NOMO-1 (cell line): ENCODE results near the gene TUBA8.
A peak's percentile ranks its signal among the peaks of the same experiment; 100 is the strongest.
"Not testable (repeated sequence)": the region's sequence is repeated elsewhere in the genome, so short reads cannot be mapped to it uniquely, and the experiment has no call there.

Source experiments
- DNase-seq, 2 experiments: peaks; one replicate each; lab custom pipeline; 2025; ENCODE audit not compliant: unreplicated experiment in 2 of 2; lab: John Stamatoyannopoulos, UW

The TUBA8 gene

DNA sequence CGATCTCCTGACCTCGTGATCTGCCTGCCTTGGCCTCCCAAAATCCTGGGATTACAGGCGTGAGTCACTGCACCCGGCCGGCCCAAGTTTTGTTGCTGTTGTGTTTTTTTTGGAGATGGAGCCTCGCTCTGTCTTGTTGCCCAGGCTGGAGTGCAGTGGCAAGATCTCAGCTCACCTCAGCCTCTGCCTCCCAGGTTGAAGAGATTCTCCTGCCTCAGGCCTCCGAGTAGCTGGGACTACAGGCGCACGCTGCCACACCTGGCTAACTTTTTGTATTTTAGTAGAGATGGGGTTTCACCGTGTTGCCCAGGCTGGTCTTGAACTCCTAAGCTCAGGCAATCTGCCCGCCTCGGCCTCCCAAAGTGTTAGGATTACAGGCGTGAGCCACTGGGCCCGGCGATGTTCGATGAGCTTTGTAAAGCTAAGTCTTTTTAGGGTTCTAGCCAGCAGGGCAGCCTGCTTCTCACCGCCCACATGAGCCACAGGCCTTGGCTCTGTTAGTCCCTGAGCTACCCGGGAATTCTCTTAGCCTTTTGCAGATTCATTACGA is 12.9 kb downstream of the TUBA8 start:
- not testable (repeated sequence) for DNase-seq

DNA sequence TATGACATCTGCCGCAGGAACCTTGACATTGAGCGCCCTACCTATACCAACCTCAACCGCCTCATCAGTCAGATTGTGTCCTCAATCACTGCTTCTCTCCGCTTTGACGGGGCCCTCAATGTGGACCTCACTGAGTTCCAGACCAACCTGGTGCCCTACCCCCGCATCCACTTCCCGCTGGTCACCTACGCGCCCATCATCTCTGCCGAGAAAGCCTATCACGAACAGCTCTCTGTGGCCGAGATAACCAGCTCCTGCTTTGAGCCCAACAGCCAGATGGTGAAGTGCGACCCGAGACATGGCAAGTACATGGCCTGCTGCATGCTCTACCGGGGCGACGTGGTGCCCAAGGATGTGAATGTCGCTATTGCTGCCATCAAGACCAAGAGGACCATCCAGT is 16.0 kb downstream of the TUBA8 start:
- DNase-seq, result no peak

DNA sequence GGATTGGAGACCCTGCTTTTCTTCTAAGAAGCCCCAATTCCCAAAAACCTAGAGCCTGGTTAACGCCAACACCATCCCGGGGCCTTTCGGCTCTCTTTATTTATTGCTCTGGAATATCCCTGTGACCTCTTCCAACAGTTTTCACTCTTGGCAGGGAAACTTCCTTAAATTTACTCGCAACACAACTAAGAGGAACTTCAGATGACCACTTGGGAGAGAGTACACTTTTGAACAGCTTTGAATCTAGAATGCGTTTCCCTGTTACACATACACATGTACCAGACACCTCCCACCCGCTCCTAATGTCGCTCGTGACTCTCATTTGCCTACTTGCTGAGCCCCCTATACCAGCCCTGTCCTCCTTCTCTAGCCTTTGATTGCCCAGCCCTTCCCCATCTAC is 19.4 kb downstream of the TUBA8 start:
- no peak for DNase-seq

DNA sequence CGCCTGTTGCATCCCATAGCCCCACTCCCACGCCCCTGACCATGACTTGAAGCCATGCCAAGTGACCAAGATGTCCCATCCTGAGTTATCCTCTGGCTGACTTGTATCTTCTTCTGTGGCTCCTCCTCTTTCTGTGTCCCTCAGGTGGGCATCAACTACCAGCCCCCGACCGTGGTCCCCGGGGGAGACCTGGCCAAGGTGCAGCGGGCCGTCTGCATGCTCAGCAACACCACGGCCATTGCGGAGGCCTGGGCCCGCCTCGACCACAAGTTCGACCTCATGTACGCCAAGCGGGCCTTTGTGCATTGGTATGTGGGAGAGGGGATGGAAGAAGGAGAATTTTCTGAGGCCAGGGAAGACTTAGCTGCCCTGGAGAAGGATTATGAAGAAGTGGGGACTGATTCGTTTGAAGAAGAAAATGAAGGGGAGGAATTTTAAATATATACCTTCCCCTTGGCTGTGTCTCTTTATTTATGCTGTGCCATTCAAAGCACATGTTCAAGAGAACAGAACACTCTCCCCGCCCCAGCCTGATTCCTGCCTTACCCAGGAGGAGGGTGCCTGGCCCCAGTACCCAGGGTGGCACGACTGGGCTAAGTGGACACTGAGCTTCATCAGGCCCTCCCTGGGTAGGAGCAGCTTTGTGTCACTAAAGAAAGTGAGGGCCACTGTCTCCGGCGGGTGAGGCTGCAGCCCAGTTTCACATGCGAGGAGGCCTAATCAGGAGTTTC is 20.3 kb downstream of the TUBA8 start:
- DNase-seq, result no peak

DNA sequence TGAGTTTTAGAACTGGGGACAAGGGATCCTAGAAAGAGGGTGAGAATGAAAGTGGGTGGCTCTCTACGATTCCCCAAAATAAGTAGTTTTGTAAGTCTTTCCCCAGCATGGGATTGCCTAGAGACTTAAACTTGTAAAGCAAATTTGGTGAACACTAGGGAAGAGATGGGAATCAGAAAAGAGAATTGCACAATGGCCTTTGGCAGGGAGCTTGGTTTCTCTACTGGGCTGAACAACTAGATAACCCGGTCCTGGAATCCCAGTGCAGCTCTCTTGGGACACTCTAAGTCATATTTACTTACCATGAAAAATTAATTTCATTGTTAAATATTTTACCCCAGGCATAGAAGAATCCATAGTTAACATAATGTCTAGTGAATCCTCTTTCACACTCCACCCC is 22.8 kb downstream of the TUBA8 start:
- DNase-seq, result no peak

DNA sequence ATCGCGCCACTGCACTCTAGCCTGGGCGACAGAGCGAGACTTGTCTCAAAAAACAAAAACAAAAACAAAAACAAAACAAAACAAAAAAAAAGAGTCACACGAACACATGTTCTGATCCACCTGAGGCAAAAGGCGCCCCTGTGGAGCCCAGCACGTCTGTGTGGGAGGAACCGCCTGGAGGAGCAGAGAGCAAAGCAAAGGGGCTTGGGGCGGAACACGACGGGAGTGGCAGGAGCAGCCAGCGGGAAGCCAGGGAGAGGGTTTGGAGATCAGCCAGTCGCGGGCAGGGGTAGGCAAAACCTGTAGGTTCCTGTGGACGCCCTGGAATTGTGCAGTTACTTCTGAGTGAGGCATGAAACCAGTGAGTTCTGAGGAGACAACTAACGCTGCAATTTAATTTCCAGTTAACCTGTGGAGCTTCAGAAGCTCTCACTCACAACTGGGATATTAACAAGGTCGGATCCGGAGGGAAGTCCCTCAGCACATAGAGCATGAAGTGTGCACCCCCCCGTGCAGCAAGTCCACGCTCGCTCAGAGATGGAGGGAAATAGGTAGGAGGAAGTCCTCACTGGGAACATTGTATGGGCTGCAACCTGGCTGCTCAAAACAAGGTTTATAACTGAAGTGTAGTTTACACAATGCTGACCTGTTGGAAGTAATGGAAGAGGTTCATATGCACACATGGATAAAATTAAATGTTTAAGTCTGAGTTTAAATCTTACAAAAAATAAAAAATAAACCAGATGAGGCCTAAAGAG is 26.1 kb downstream of the TUBA8 start:
- DNase-seq, result no peak

DNA sequence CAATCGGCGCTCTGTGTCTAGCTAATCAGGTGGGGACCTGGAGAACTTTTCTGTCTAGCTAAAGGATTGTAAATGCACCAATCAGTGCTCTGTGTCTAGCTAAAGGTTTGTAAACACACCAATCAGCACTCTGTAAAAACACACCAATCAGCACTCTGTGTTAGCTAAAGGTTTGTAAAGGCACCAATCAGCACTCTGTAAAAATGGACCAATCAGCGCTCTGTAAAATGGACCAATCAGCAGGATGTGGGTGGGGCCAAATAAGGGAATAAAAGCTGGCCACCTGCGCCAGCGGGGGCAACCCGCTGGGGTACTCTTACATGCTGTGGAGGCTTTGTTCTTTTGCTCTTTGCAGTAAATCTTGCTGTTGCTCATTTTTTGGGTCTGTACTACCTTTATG is 30.4 kb downstream of the TUBA8 start:
- not testable (repeated sequence) for DNase-seq

DNA sequence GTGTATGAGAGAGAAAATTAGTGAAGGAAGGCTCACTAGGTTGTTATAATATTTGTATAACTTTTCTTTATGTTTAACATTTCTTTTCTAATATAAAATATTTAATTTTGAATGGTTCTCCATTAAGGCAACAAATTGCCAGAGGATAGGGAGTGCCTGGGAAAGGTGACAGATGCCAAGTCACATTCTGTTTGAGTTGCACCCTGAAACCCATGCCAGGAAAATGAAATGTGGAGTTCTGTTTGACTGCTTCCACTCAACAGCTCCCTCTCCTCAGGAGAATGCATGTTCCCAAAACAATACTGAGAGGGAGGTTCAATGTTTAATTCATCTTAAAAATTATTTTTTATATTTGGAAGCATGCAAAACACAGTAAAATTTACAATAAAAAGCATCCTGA is 33.5 kb downstream of the TUBA8 start:
- no peak for DNase-seq

DNA sequence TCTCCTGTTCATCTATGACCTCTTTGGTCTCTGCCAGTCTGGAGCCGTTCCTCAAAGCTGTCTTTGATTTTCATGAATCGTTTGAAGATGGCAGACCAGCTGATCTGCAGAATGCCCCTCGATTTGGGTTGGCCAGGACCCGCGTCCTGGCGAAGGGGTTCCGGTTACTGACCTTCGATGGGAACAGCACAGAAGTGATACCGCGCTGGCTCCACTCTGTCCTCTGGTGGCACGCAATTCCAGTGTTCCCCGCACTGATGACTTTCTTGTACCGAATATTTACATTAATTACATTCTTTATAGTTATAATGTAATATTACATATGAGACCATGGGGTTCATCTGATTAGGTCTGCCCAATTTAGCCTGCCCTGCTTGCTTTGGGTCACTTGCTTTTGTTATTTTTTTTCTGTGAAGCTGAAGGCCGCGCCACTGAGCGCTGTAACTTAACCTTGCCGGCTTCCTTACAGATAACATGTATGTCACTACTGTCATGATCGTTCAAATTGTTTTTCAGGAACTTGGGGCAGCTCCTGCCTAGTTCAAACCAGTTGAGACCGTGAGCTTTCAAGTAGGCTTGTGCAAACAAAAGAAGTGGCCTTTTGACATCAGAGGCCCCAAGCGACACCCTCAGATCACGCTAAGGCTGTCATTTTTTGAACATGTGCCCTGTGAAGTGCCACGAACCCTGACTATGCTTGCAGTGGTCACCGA is 35.2 kb downstream of the TUBA8 start:
- DNase-seq, result no peak

DNA sequence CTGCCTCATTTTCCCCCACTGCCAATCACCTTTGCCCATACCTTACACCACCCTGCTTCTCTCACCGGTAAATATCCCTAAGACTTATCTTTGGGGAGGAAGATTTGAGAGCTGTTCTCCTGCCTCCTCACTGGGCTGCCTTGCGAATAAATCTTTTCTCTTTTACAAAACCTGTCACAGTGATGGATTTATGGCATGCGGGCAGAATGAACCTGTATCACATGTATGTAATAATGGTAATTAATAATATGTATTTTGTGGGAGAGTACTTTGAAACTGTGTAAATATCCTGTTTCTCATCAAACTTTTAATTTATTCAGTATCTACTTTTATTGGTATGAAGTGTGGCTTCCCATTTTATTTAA is 35.8 kb downstream of the TUBA8 start:
- DNase-seq, result no peak

DNA sequence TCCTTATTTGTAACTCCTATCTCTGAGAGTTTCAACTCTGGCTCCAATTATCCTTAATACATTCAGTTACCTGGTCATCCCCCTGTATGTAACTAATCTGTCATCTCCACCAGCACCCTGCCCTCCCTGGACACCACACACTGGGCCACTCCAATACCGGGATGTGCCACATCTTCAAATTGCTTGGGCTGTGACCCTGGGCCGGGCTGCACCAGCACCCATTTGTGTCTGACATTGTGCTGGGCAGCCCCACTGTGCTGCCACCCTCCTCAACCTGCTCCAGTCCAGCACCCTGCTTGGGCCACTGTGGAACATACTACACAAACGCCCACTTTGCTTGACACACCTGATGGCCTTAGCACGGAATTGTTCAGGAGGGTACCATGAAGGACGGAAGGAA is 37.2 kb downstream of the TUBA8 start:
- DNase-seq, result no peak

DNA sequence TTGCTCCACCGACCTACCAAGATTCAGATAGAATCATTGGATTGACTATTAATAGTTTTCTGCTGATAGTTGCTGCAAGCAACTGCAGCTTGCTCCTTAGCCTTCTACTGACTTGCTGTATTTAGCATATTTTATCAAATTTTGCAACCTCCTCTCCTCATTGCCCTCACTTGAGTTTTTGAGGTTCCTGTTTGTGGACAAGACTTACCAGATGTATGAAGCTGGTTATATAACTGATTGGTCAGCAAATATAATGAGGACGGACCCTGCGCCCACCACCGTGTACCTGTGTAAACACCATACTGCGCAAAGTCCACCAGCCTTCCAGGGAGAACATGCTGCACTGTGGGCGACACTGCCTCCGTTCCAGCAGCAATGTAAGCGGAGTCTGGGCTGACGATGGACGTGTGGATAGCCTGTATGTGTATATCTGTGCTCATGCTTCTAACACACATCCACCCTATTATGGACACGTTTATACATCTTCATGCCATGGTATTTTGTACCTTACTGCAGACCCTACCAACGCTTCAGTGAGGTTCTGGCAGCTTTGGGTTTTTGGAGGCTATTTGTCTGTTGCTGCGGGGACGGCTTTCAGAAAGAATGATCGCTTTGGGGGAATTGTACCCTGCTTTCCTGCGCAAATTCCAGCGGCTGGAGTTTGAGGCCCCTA is 37.8 kb downstream of the TUBA8 start:
- DNase-seq, result peak in 1 of 2 experiments; percentile 12

DNA sequence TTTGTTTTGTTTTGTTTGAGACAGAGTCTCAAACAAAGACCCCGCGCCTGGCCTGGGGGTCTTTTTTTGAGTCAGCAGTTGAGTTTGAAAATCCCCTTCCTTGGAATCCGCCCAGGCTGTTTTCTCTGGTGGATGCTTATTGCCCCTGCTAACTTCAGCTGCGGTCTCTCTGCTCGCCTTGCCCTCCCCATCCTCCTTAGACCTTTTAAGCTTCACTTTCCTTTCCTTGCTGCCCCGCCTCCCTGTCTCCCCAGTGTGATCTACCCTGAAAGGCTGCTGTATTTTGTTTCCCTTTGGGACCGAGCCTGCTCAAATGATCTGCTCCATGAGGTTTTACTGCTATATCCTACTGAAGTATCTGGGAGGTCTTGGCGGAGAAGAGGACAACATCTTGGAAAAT is 41.9 kb downstream of the TUBA8 start:
- DNase-seq, result no peak

DNA sequence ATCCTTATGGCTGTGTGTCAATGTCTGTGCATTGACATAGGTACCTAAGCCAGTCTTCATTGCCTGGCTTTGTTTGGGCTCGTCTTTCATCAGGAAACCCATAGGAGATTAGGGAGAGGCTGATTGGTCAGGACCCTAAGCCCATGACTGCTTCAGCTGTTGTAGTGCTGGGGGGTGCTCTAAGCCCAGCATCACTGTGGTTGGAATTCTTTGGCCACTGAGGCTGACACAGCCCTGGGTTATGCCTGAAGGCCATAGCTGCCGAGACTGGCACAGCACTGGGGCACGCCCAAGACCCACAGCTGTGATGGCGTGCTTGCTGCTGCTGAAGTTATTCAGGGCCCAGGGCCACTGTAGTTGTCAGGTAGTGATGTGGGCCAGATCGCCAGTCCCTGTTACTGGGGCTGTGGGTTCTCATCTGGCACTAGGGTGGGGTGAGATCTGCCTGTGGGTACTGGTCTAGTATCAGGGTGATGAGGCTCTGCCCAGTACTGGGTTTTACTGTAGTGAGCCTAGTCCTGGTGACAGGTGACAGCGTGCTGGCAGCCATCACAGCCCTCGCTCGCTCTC is 44.3 kb downstream of the TUBA8 start:
- DNase-seq, result no peak

DNA sequence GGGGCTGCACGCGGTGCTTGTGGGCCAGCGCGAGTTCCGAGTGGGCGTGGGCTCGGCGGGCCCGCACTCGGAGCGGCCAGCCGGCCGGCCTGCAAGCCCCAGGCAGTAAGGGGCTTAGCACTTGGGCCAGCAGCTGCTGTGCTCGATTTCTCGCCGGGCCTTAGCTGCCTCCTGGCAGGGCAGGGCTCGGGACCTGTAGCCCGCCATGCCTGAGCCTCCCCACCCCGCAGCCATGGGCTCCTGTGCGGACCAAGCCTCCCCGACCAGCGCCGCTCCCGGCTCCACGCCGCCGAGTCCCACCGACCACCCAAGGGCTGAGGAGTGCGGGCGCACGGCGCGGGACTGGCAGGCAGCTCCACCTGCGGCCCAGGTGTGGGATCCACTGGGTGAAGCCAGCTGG is 44.9 kb downstream of the TUBA8 start:
- not testable (repeated sequence) for DNase-seq

DNA sequence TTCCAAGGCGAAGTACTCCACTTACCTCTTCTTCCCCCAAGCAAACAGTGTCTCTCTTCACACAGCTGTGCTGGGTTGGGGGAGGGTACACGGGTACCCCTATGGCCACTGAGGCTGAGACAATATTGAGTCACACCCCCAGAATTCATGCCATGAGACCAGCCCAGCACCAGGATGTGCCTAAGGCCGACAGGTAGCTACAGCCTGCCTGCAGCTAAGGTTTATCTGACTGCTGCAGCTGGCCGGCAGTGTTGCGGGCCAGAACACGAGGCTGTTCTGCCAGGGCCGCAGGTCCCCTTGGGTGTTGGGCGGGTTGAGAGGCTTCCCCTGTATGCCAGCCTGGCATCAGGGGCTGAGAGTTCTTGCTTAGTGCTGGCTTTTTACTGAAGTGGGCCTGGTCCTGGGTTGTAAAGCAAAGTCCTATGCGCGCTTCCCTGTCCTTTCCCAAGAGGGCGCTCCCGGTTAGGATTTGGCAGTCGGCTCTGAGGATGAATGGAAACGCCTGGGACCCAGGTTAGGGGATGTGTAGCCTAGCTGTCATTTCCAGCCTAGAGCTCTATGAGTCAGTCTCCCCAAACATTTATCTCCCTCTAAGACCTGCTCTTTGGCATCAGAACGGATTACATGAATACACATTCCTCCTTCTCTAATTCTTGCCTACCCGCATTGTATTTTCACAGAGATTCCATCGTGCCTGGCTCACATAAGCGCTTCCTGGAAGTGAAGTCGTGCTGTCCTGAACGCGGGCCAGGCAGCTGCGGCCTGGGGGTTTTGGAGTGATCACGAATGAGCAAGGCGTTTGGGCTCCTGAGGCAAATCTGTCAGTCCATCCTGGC is 46.5 kb downstream of the TUBA8 start:
- DNase-seq, result peak; percentile 35 to 57

DNA sequence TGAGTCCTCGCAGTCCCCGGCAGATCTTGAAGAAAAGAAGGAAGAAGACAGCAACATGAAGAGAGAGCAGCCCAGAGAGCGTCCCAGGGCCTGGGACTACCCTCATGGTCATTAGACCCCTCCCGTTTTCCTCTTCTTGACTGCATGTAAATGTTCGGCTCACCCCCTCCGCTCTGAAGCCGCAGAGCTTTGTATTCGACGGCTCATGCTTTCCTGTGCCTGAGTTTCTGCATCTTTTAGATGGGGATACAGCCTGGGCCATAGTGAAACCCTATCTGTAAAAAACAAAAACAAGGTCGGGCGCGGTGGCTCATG is 47.1 kb downstream of the TUBA8 start:
- DNase-seq, result no peak

DNA sequence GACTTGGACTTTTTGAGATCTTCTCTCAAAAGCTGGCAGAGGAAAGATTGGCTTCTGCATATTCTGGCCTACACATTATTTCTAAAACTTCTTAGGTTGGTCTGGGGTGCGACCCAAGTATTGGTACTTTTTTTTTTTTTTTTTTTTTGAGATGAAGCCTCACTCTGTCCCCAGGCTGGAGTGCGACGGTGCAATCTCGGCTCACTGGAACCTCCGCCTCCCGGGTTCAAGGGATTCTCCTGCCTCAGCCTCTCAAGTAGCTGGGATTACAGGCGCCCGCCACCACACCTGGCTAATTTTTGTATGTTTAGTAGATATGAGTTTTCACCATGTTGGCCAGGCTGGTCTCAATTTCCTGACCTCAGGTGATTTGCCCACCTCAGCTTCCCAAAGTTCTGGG is 50.0 kb downstream of the TUBA8 start:
- DNase-seq, result not testable (repeated sequence)

DNA sequence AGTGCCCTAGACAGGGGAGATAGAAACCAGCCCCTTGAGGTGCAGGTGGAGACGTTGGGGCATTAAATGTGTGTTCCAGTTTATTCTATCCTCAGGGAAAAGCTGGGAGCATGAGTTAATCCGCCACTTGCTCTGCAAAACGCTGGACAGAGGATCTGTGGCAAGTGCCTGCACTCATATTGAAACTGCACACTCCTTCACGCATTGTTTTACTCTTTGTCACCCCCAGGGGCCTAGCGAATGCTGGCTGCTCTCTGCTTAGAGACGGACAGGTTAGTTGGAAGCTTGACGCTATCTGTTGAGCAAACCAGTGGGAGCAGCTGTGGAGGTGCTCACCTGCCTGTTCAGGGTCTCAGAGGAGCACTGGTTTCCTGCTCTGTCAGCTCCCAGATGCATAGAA is 53.2 kb downstream of the TUBA8 start:
- DNase-seq, result not testable (repeated sequence)

DNA sequence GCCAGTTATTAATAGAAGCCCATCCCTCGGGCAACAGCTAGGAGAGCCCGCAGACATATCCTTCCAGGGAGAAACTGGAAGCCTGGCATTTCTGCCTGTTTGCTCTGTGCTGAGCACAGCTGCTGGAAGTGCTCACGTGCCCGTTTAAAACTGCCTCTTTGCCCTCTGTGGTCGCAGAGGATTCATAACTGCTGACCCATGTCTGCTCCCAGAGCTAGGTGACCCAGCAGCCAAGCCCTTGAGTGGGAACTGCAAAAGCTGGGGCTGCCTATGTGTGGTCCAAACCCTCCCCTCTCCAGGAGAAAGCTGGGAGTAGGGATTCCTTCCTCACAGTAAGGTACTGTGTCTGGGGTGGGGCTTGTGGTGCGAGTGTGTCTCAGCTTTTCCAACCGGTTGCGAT is 54.0 kb downstream of the TUBA8 start:
- DNase-seq, result not testable (repeated sequence)
